ENCODE measurements around the gene AIPL1.

The AIPL1 gene

DNA sequence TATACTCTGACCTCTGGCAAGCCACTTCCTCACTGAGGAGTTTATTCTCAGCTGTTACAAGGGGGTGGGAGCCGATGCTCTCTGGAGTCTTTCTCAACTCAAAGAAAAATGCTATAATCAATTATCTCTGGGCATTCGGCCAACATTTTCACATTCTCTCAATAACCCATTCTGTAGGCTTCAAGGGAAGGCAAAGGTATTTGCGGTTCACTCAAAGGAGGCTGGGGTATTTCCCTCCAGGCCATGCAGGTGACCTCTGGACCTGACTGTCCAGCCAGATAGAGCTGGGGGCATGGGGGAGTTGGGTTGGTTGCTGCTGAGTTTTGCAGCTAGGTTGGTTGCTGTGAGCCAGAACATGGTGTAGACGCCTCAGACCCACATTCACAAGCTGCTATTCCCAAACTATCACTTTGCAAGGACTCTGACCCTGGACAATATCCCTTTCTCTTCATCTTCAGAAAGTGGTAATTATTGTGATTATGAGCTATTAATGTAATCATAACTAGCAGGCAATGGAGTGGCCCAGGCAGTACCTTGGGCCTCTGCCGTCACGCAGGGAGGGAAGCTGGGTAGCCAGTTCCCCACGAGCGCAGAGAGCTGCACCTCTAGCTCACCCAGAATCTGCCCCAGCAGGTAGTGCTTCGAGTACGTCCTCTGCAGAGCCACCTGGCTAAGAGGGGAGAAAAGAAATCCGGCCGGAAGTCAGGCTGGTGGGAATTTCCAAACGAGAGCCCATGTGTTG lies 42.1 kb downstream of the AIPL1 start:
- H4K5ac ChIP-seq (ENCODE audit: low read length), result no peak overlapping the region
- DNase-seq, result no peak
- H3K23ac ChIP-seq (ENCODE audit: low read length), result no peak overlapping the region
- no peaks in the 10 kb centered on the region for H3K79me1 ChIP-seq (ENCODE audit: low read length)
- no CpG with 5 or more reads among the region's 13 CpGs for WGBS (ENCODE audit: extremely low coverage, insufficient coverage, low lambda C conversion rate)
- no peak overlapping the region for H2BK15ac ChIP-seq (replicated peaks; ENCODE audit: low read depth)
- no peak overlapping the region for H3K56ac ChIP-seq (ENCODE audit: low read length)
- H3K36me3 ChIP-seq (ENCODE audit: control insufficient read depth, insufficient read depth, low read length), result no peaks in the 10 kb centered on the region
- no peak overlapping the region for H3K4me2 ChIP-seq (ENCODE audit: low read length)
- no peak overlapping the region for H3K9ac ChIP-seq (ENCODE audit: low read length)
- H2AK5ac ChIP-seq (ENCODE audit: low read length), result no peak overlapping the region
- no peak overlapping the region for H3K4me3 ChIP-seq (ENCODE audit: low read length)
- H3K4ac ChIP-seq (ENCODE audit: low read depth, low read length), result no peak overlapping the region
- H3K18ac ChIP-seq (ENCODE audit: low read length), result no peak overlapping the region
- no peaks in the 10 kb centered on the region for H3K4me1 ChIP-seq (ENCODE audit: control insufficient read depth, low read depth, low read length)
- H3K27ac ChIP-seq (ENCODE audit: low read depth, low read length), result no peak overlapping the region
- no peak overlapping the region for H2BK120ac ChIP-seq (ENCODE audit: low read depth, low read length)
- no peak overlapping the region for H4K8ac ChIP-seq (ENCODE audit: low read depth, low read length)
- no peak overlapping the region for H2BK5ac ChIP-seq (ENCODE audit: low read length)
- no peaks in the 10 kb centered on the region for H3K79me2 ChIP-seq (ENCODE audit: control insufficient read depth, insufficient read depth, low read length)
- no peaks in the 10 kb centered on the region for H3K27me3 ChIP-seq (ENCODE audit: insufficient read depth, low read length, poor library complexity)

DNA sequence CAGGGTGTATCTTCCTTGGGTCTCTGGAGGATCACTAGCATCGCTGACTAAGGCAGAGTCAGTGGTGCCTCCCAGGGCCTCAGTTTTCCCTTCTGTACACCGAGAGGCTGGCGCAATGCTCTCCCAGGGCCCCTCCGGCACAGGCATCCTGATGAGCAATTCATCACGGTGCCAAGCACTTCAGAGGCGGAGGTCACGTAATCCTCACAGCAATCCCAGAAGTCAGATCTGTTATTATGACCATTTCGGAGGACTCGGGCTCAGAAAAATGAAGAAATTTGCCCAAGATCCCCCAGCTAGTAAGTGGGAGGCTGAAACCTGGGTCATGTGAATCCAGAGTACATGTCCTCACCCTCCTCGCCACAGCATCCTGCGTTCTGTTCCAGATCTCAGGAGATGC lies 46.5 kb downstream of the AIPL1 start:
- Histone ChIP-seq H3K79me1 (ENCODE audit: low read length) (no peaks in the 10 kb centered on the region), H2BK120ac (ENCODE audit: low read depth, low read length) (no peak overlapping the region), H3K18ac (ENCODE audit: low read length) (no peak overlapping the region), H3K4me1 (ENCODE audit: control insufficient read depth, low read depth, low read length) (no peaks in the 10 kb centered on the region), H3K36me3 (ENCODE audit: control insufficient read depth, insufficient read depth, low read length) (no peaks in the 10 kb centered on the region), H2BK5ac (ENCODE audit: low read length) (no peak overlapping the region), H3K56ac (ENCODE audit: low read length) (no peak overlapping the region), H3K79me2 (ENCODE audit: control insufficient read depth, insufficient read depth, low read length) (no peaks in the 10 kb centered on the region), H3K4me2 (ENCODE audit: low read length) (no peak overlapping the region), H3K27ac (ENCODE audit: low read depth, low read length) (no peak overlapping the region), H2BK15ac (replicated peaks; ENCODE audit: low read depth) (no peak overlapping the region), H3K9ac (ENCODE audit: low read length) (no peak overlapping the region), H3K4me3 (ENCODE audit: low read length) (no peak overlapping the region), H3K4ac (ENCODE audit: low read depth, low read length) (no peak overlapping the region), H3K23ac (ENCODE audit: low read length) (no peak overlapping the region), H4K8ac (ENCODE audit: low read depth, low read length) (no peak overlapping the region), H4K5ac (ENCODE audit: low read length) (no peak overlapping the region), H2AK5ac (ENCODE audit: low read length) (no peak overlapping the region), H3K27me3 (ENCODE audit: insufficient read depth, low read length, poor library complexity) (no peaks in the 10 kb centered on the region)
- WGBS (ENCODE audit: extremely low coverage, insufficient coverage, low lambda C conversion rate), result no CpG with 5 or more reads among the region's 11 CpGs
- DNase-seq, result no peak

DNA sequence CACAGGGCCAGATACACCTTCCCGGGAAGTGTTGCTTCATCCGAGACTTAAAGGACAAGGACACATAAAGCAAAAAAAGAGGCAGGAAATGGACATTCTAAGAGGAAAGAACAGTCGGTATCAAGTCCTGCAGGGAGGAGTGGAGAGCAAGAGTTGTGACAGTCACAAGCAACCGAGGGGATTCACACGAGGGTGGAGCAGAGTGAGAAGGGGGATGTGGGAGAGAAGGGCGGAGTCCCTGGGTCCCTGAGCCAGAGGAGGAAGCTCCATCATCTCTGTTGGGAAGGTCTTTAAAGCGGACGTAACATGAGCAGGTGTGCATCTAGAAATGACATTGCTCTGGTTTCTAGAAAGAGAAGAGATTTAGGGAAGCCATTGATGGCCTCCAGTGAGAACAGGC lies 47.1 kb downstream of the AIPL1 start:
- no peaks in the 10 kb centered on the region for H3K79me1 ChIP-seq (ENCODE audit: low read length)
- no peak overlapping the region for H3K27ac ChIP-seq (ENCODE audit: low read depth, low read length)
- no peak overlapping the region for H4K5ac ChIP-seq (ENCODE audit: low read length)
- no peak for DNase-seq
- H3K23ac ChIP-seq (ENCODE audit: low read length), result no peak overlapping the region
- no CpG with 5 or more reads among the region's 8 CpGs for WGBS (ENCODE audit: extremely low coverage, insufficient coverage, low lambda C conversion rate)
- no peak overlapping the region for H3K4me3 ChIP-seq (ENCODE audit: low read length)
- no peaks in the 10 kb centered on the region for H3K36me3 ChIP-seq (ENCODE audit: control insufficient read depth, insufficient read depth, low read length)
- H2BK15ac ChIP-seq (replicated peaks; ENCODE audit: low read depth), result no peak overlapping the region
- no peak overlapping the region for H3K4me2 ChIP-seq (ENCODE audit: low read length)
- H2AK5ac ChIP-seq (ENCODE audit: low read length), result no peak overlapping the region
- H3K4me1 ChIP-seq (ENCODE audit: control insufficient read depth, low read depth, low read length), result no peaks in the 10 kb centered on the region
- no peak overlapping the region for H2BK5ac ChIP-seq (ENCODE audit: low read length)
- H3K27me3 ChIP-seq (ENCODE audit: insufficient read depth, low read length, poor library complexity), result no peaks in the 10 kb centered on the region
- no peak overlapping the region for H3K18ac ChIP-seq (ENCODE audit: low read length)
- no peaks in the 10 kb centered on the region for H3K79me2 ChIP-seq (ENCODE audit: control insufficient read depth, insufficient read depth, low read length)
- no peak overlapping the region for H2BK120ac ChIP-seq (ENCODE audit: low read depth, low read length)
- no peak overlapping the region for H3K4ac ChIP-seq (ENCODE audit: low read depth, low read length)
- H3K9ac ChIP-seq (ENCODE audit: low read length), result no peak overlapping the region
- H4K8ac ChIP-seq (ENCODE audit: low read depth, low read length), result no peak overlapping the region
- no peak overlapping the region for H3K56ac ChIP-seq (ENCODE audit: low read length)

DNA sequence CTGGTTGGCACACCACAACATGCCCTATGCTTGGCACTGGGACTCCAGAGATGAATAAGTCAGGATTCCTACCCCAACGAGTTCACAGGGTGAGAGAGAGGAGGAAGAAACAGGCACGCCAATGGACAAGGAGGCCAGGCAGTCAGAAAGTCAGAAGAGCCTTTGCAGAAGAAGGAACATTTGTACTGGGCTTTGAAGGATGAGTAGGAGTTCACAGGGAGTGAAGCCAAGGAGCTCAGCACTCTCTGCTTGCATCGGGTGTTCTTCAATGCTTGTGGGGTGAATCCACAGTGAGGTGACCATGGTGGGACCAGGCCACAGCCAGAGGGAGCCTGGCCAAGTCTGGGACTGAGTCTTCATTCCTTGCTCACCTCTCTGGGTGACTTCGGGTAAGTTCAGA lies 47.5 kb downstream of the AIPL1 start:
- no peak overlapping the region for H2AK5ac ChIP-seq (ENCODE audit: low read length)
- no peak overlapping the region for H2BK5ac ChIP-seq (ENCODE audit: low read length)
- no peak overlapping the region for H3K18ac ChIP-seq (ENCODE audit: low read length)
- no peak overlapping the region for H3K23ac ChIP-seq (ENCODE audit: low read length)
- H3K36me3 ChIP-seq (ENCODE audit: control insufficient read depth, insufficient read depth, low read length), result no peaks in the 10 kb centered on the region
- H4K5ac ChIP-seq (ENCODE audit: low read length), result no peak overlapping the region
- no peak for DNase-seq
- H2BK15ac ChIP-seq (replicated peaks; ENCODE audit: low read depth), result no peak overlapping the region
- no peaks in the 10 kb centered on the region for H3K79me1 ChIP-seq (ENCODE audit: low read length)
- no peak overlapping the region for H2BK120ac ChIP-seq (ENCODE audit: low read depth, low read length)
- no peaks in the 10 kb centered on the region for H3K79me2 ChIP-seq (ENCODE audit: control insufficient read depth, insufficient read depth, low read length)
- H3K4ac ChIP-seq (ENCODE audit: low read depth, low read length), result no peak overlapping the region
- no CpG with 5 or more reads among the region's 4 CpGs for WGBS (ENCODE audit: extremely low coverage, insufficient coverage, low lambda C conversion rate)
- H3K4me2 ChIP-seq (ENCODE audit: low read length), result no peak overlapping the region
- no peak overlapping the region for H3K27ac ChIP-seq (ENCODE audit: low read depth, low read length)
- no peak overlapping the region for H4K8ac ChIP-seq (ENCODE audit: low read depth, low read length)
- no peak overlapping the region for H3K4me3 ChIP-seq (ENCODE audit: low read length)
- H3K9ac ChIP-seq (ENCODE audit: low read length), result no peak overlapping the region
- no peaks in the 10 kb centered on the region for H3K27me3 ChIP-seq (ENCODE audit: insufficient read depth, low read length, poor library complexity)
- no peaks in the 10 kb centered on the region for H3K4me1 ChIP-seq (ENCODE audit: control insufficient read depth, low read depth, low read length)
- H3K56ac ChIP-seq (ENCODE audit: low read length), result no peak overlapping the region

DNA sequence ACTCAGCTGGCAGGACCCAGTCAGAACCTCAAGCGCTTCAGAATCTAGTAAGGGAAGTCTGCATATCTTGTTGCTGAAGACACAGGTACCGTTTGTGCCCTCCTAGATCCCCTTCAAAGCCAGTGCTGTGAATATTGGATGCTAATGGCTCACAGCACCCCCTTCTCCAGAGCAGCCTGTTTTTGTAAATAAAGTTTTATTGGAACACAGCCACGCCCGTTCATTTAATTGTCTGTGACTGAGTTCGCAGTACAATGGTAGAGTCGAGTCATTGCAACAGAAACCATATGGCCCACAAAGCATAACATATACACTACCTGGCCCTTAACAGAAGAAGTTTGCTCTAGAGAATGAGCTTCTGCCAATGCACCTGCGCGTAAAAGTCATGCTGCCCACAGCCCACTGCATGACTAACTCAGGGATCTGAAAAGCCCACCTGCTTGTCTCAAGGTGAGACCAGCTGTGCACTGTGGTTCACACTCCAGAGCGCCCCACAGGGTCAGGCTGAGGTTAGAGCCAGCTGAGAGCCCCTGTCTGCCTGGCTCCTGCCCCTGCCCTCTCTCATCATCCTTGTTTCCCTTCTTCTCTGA lies 48.8 kb downstream of the AIPL1 start:
- no CpG with 5 or more reads among the region's 9 CpGs for WGBS (ENCODE audit: extremely low coverage, insufficient coverage, low lambda C conversion rate)
- no peak for DNase-seq
- Histone ChIP-seq H2BK5ac (ENCODE audit: low read length) (no peak overlapping the region), H3K4me3 (ENCODE audit: low read length) (no peak overlapping the region), H3K27me3 (ENCODE audit: insufficient read depth, low read length, poor library complexity) (no peaks in the 10 kb centered on the region), H3K18ac (ENCODE audit: low read length) (no peak overlapping the region), H2AK5ac (ENCODE audit: low read length) (no peak overlapping the region), H3K4me2 (ENCODE audit: low read length) (no peak overlapping the region), H3K27ac (ENCODE audit: low read depth, low read length) (no peak overlapping the region), H3K23ac (ENCODE audit: low read length) (no peak overlapping the region), H2BK120ac (ENCODE audit: low read depth, low read length) (no peak overlapping the region), H3K56ac (ENCODE audit: low read length) (no peak overlapping the region), H3K79me1 (ENCODE audit: low read length) (no peaks in the 10 kb centered on the region), H2BK15ac (replicated peaks; ENCODE audit: low read depth) (no peak overlapping the region), H3K9ac (ENCODE audit: low read length) (no peak overlapping the region), H3K4me1 (ENCODE audit: control insufficient read depth, low read depth, low read length) (no peaks in the 10 kb centered on the region), H3K79me2 (ENCODE audit: control insufficient read depth, insufficient read depth, low read length) (no peaks in the 10 kb centered on the region), H4K8ac (ENCODE audit: low read depth, low read length) (no peak overlapping the region), H4K5ac (ENCODE audit: low read length) (no peak overlapping the region), H3K4ac (ENCODE audit: low read depth, low read length) (no peak overlapping the region), H3K36me3 (ENCODE audit: control insufficient read depth, insufficient read depth, low read length) (no peaks in the 10 kb centered on the region)

DNA sequence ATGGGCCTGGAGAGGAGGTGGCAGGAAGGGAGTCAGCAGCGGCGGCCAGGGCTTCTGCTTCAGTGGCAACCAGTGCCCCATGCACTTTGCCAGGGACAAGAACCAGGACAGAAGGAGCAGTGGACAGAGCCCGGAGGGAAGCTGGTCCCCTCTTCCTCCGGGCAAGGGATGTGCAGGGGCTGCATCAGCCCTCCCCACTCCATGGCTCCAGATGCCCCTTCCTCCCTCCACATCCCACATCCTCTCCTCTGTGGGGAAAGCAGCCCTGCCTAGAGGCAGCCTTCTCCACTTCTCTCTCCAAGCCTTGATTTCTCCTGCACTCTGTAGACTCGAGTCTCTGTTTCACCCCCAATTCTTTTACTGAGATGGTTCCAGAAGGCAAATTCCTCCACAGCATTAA lies 50.4 kb downstream of the AIPL1 start:
- Histone ChIP-seq H3K79me1 (ENCODE audit: low read length) (no peaks in the 10 kb centered on the region), H3K4me1 (ENCODE audit: control insufficient read depth, low read depth, low read length) (no peaks in the 10 kb centered on the region), H4K8ac (ENCODE audit: low read depth, low read length) (no peak overlapping the region), H2AK5ac (ENCODE audit: low read length) (no peak overlapping the region), H2BK15ac (replicated peaks; ENCODE audit: low read depth) (no peak overlapping the region), H3K23ac (ENCODE audit: low read length) (no peak overlapping the region), H2BK5ac (ENCODE audit: low read length) (no peak overlapping the region), H3K36me3 (ENCODE audit: control insufficient read depth, insufficient read depth, low read length) (no peaks in the 10 kb centered on the region), H3K18ac (ENCODE audit: low read length) (no peak overlapping the region), H3K27me3 (ENCODE audit: insufficient read depth, low read length, poor library complexity) (no peaks in the 10 kb centered on the region), H3K27ac (ENCODE audit: low read depth, low read length) (no peak overlapping the region), H3K4me3 (ENCODE audit: low read length) (no peak overlapping the region), H3K4me2 (ENCODE audit: low read length) (no peak overlapping the region), H3K4ac (ENCODE audit: low read depth, low read length) (no peak overlapping the region), H2BK120ac (ENCODE audit: low read depth, low read length) (no peak overlapping the region), H3K56ac (ENCODE audit: low read length) (no peak overlapping the region), H3K79me2 (ENCODE audit: control insufficient read depth, insufficient read depth, low read length) (no peaks in the 10 kb centered on the region), H3K9ac (ENCODE audit: low read length) (no peak overlapping the region), H4K5ac (ENCODE audit: low read length) (no peak overlapping the region)
- no CpG with 5 or more reads among the region's 5 CpGs for WGBS (ENCODE audit: extremely low coverage, insufficient coverage, low lambda C conversion rate)
- no peak for DNase-seq
